ENCODE data around the gene SHROOM1. TPM values are rescaled to one million over a fixed set of nuclear protein-coding genes. Genes with fewer than 3 reads are reported as not detected.
A peak's percentile ranks its signal among the peaks of the same experiment; 100 is the strongest.

The SHROOM1 gene
- total RNA-seq (10 to 100 TPM in 1 of 4 donors, 1 to 10 TPM in 3; 4.2 to 20.0 (median 7.6) TPM), polyA plus RNA-seq (10 to 100 TPM; 22.4 to 25.1 (median 24.6) TPM)

GRCh38 chr5:132830436-132831094 is at the start of gene SHROOM1:
Gene SHROOM1, minus strand, starts transcription at chr5:132830647. Its CDS starts 4,507 bp downstream, at chr5:132826140.
- 1 to 6% methylated on average over 78 of the region's 78 CpGs for whole genome bisulfite sequencing, 2 donors
- no peak for DNase-seq
- Histone ChIP-seq H3K9me3 (no peaks in the 10 kb centered on the region), H3K27ac (peak within 1 kb of the TSS; percentile 66 to 81 (median 74)), H3K27me3 (peaks cover 0 to 9% (median 7%) of the 10 kb centered on the region in 3 donors), H3K4me3 (peak within 1 kb of the TSS; percentile 39 to 76 (median 60)), H3K36me3 (no peaks in the 10 kb centered on the region), H3K4me1 (peaks cover 0 to 13% (median 10%) of the 10 kb centered on the region in 4 donors)
- intact Hi-C loops (cut with DNase I): loop anchor here (2.0 to 5.0 kb wide), 2 partner anchors 36 to 222 kb away; partner anchors contain the start of genes GDF9, HSPA4 and UQCRQ
- no peak for TF ChIP-seq EP300 (IDR thresholded peaks at IDR 0.05)
- peak in 2 of 4 donors; percentile 11 to 19 for TF ChIP-seq POLR2AphosphoS5 (IDR thresholded peaks at IDR 0.05)
- peak in 1 of 2 donors; percentile 26 for TF ChIP-seq POLR2A (IDR thresholded peaks at IDR 0.05)

- 26 to 66% methylated on average over 3 of the region's 3 CpGs for WGBS, 2 donors
- H3K4me1 ChIP-seq: peaks cover 0 to 16% (median 11%) of the 10 kb centered on the region in 4 donors
- TF ChIP-seq EP300 (IDR thresholded peaks at IDR 0.05) (no peak), POLR2AphosphoS5 (IDR thresholded peaks at IDR 0.05) (no peak), POLR2A (IDR thresholded peaks at IDR 0.05) (no peak), CTCF (IDR thresholded peaks at IDR 0.05) (no peak)
- no peak overlapping the region for H3K4me3 ChIP-seq
- H3K27me3 ChIP-seq: no peaks in the 10 kb centered on the region
- DNase-seq: no peak
- peak overlapping the region in 2 of 4 donors; percentile 16 to 21 for H3K27ac ChIP-seq
- H3K36me3 ChIP-seq: peaks cover 13 to 79% (median 33%) of the 10 kb centered on the region in 4 donors
- no peaks in the 10 kb centered on the region for H3K9me3 ChIP-seq
- intact Hi-C loops (cut with DNase I): no loop called here
Measured at GRCh38 chr5:132877938-132878337, 47.5 kb upstream of the SHROOM1 start.

GRCh38 chr5:132877466-132877865 is 47.0 kb upstream of the SHROOM1 start:
- Histone ChIP-seq H3K9me3 (no peaks in the 10 kb centered on the region), H3K27me3 (no peaks in the 10 kb centered on the region), H3K36me3 (peaks cover 13 to 74% (median 31%) of the 10 kb centered on the region in 4 donors), H3K27ac (peak overlapping the region in 2 of 4 donors; percentile 16 to 21), H3K4me1 (peaks cover 0 to 20% (median 11%) of the 10 kb centered on the region in 4 donors), H3K4me3 (no peak overlapping the region)
- no peak for DNase-seq
- intact Hi-C loops (cut with DNase I): no loop called here
- TF ChIP-seq CTCF (IDR thresholded peaks at IDR 0.05) (no peak), EP300 (IDR thresholded peaks at IDR 0.05) (no peak), POLR2A (IDR thresholded peaks at IDR 0.05) (no peak), POLR2AphosphoS5 (IDR thresholded peaks at IDR 0.05) (no peak)
- 56 to 80% methylated on average over 2 of the region's 2 CpGs for WGBS, 2 donors

GRCh38 chr5:132876020-132876759 is 45.7 kb upstream of the SHROOM1 start:
- DNase-seq: no peak
- Histone ChIP-seq H3K27ac (no peak overlapping the region), H3K36me3 (peaks cover 9 to 69% (median 24%) of the 10 kb centered on the region in 4 donors), H3K9me3 (no peaks in the 10 kb centered on the region), H3K4me1 (peaks cover 0 to 20% (median 11%) of the 10 kb centered on the region in 4 donors), H3K27me3 (no peaks in the 10 kb centered on the region), H3K4me3 (no peak overlapping the region)
- TF ChIP-seq POLR2A (IDR thresholded peaks at IDR 0.05) (no peak), EP300 (IDR thresholded peaks at IDR 0.05) (no peak), CTCF (IDR thresholded peaks at IDR 0.05) (no peak), POLR2AphosphoS5 (IDR thresholded peaks at IDR 0.05) (no peak)
- WGBS, 2 donors: 83 to 95% methylated on average over 1 of the region's 1 CpG
- intact Hi-C loops (cut with DNase I): no loop called here

- Histone ChIP-seq H3K27ac (no peak overlapping the region), H3K36me3 (peaks cover 0 to 67% (median 11%) of the 10 kb centered on the region in 4 donors), H3K9me3 (no peaks in the 10 kb centered on the region), H3K4me3 (no peak overlapping the region), H3K27me3 (no peaks in the 10 kb centered on the region), H3K4me1 (peaks cover 0 to 20% (median 11%) of the 10 kb centered on the region in 4 donors)
- intact Hi-C loops (cut with DNase I): no loop called here
- 96 to 97% methylated on average over 3 of the region's 3 CpGs for WGBS, 2 donors
- no peak for DNase-seq
- TF ChIP-seq CTCF (IDR thresholded peaks at IDR 0.05): no peak
- TF ChIP-seq POLR2A (IDR thresholded peaks at IDR 0.05): no peak
- no peak for TF ChIP-seq EP300 (IDR thresholded peaks at IDR 0.05)
- TF ChIP-seq POLR2AphosphoS5 (IDR thresholded peaks at IDR 0.05): no peak
Measured at GRCh38 chr5:132873930-132874271, 43.5 kb upstream of the SHROOM1 start.
